HepG2 (cell line): ENCODE measurements around the gene VWA1. TPM values are rescaled to one million over a fixed set of nuclear protein-coding genes. Genes with fewer than 3 reads are reported as not detected.

Experiments
- ATAC-seq: fragments of 200-7000 bp; cut with Tn5 transposase; 3 replicates; pipeline ENCODE4 v1.9.1; 2020; ENCODE audit warnings: mild to moderate bottlenecking, moderate library complexity
- BruUV-seq: library from RNA; stranded (reverse); fragments of 400-500 nt; replicated peaks from 2 replicates; lab custom pipeline; 2021; lab: Mats Ljungman, UMichigan
- CTCF ChIA-PET: fragments of 300-600 bp; formaldehyde crosslinking; extraction: SDS; loops from one replicate; lab custom pipeline; 2021; ENCODE audit warnings: low total read pairs, inconsistent platforms, low intra/inter-chr PET ratio; lab: Yijun Ruan, JAX
- POLR2A ChIA-PET: fragments of 350-600 bp; sonication (Branson Sonifier 250); formaldehyde crosslinking; loops from one replicate; lab custom pipeline; 2020; ENCODE audit warnings: antibody characterized with exemption, inconsistent platforms; lab: Yijun Ruan, JAX
- DNase-seq: peaks from one replicate; pipeline ENCODE4 v3.0.0-alpha.2; 2015; ENCODE audit warnings: low spot score
- FAIRE-seq: peaks from 3 replicates; lab custom pipeline; 2011; peaks lifted over from hg19 to GRCh38; lab: Jason Lieb, UNC
- H2AFZ ChIP-seq: one replicate; pipeline ENCODE4 v1.6.1; 2011; ENCODE audit warnings: low read length, inconsistent platforms
- H3K27ac ChIP-seq: fragments of 300-600 bp; 3 replicates; pipeline ENCODE4 v1.8.0; 2011; ENCODE audit warnings: mixed run types, mild to moderate bottlenecking, mixed read lengths, low read length, inconsistent platforms; ENCODE audit not compliant: insufficient read depth; ENCODE audit errors: extremely low read length
- H3K27me3 ChIP-seq, 2 experiments: fragments of 200-600 bp in 1 of 2; 2 replicates in 1 of 2; 3 replicates in 1 of 2; pipeline versions ENCODE4 v1.6.0 to v1.8.0; 2011; ENCODE audit warnings: low read length in 2 of 2, mild to moderate bottlenecking in 2 of 2, moderate library complexity in 2 of 2, inconsistent platforms in 1 of 2; ENCODE audit not compliant: insufficient read depth in 2 of 2, control insufficient read depth in 1 of 2
- H3K36me3 ChIP-seq, 2 experiments: fragments of 200-600 bp in 1 of 2; replicated peaks in 1 of 2; 2 replicates in 1 of 2; 3 replicates in 1 of 2; pipeline versions ENCODE4 v1.5.1 to v1.8.0; 2011; ENCODE audit warnings: low read length in 2 of 2, inconsistent platforms in 1 of 2; ENCODE audit not compliant: insufficient read depth in 2 of 2, control insufficient read depth in 1 of 2
- H3K4me1 ChIP-seq: 2 replicates; pipeline ENCODE4 v1.5.1; 2012; ENCODE audit warnings: low read length, inconsistent platforms; ENCODE audit not compliant: insufficient read depth
- H3K4me2 ChIP-seq: 2 replicates; pipeline ENCODE4 v1.6.0; 2011; ENCODE audit warnings: low read depth, low read length, inconsistent platforms
- H3K4me3 ChIP-seq, 3 experiments: fragments of 200-600 bp in 1 of 3; sonication (generic), shearing (Covaris generic) in 1 of 3; replicated peaks in 1 of 3; 2 replicates each; pipeline ENCODE4 v1.5.1; 2011 to 2016; ENCODE audit warnings: low read length in 3 of 3, inconsistent platforms in 2 of 3, low read depth in 2 of 3, mild to moderate bottlenecking in 2 of 3, control low read depth in 1 of 3, mixed read lengths in 1 of 3; ENCODE audit not compliant: insufficient read depth in 1 of 3
- H3K79me2 ChIP-seq: one replicate; pipeline ENCODE4 v1.6.1; 2011; ENCODE audit warnings: low read length, inconsistent platforms; ENCODE audit not compliant: insufficient read depth
- H3K9ac ChIP-seq: 2 replicates; pipeline ENCODE4 v1.6.0; 2011; ENCODE audit warnings: mild to moderate bottlenecking, low read depth, low read length, inconsistent platforms; ENCODE audit not compliant: insufficient read depth
- H3K9me3 ChIP-seq: 2 replicates; pipeline ENCODE4 v1.5.1; 2012; ENCODE audit warnings: mild to moderate bottlenecking, low read length
- H4K20me1 ChIP-seq: 2 replicates; pipeline ENCODE4 v1.6.0; 2011; ENCODE audit warnings: inconsistent platforms, mild to moderate bottlenecking, low read length, moderate library complexity; ENCODE audit not compliant: insufficient read depth
- BCL6 ChIP-seq: IDR thresholded peaks from 2 replicates; pipeline ENCODE4 v1.6.1; 2016; ENCODE audit warnings: missing genetic modification reagents, missing compliant biosample characterization
- BHLHE40 ChIP-seq: IDR thresholded peaks from 2 replicates; pipeline ENCODE4 v1.6.1; 2011; ENCODE audit warnings: low read length, improper control_type of control experiment
- BRF2 ChIP-seq: sonication (generic); formaldehyde crosslinking; IDR thresholded peaks from 2 replicates; pipeline ENCODE4 v1.8.1; 2022; ENCODE audit warnings: mild to moderate bottlenecking, missing genetic modification reagents
- DNMT3B ChIP-seq: conservative IDR thresholded peaks from 2 replicates; pipeline ENCODE4 v1.6.1; 2016; ENCODE audit warnings: missing biosample characterization, control low read depth
- HOXD1 ChIP-seq: sonication (generic); formaldehyde crosslinking; IDR thresholded peaks from 2 replicates; pipeline ENCODE4 v1.5.0; 2020; ENCODE audit warnings: missing genetic modification reagents
- MAFF ChIP-seq: IDR thresholded peaks from 2 replicates; pipeline ENCODE4 v1.6.1; 2011; ENCODE audit warnings: low read depth, low read length, improper control_type of control experiment
- MXD1 ChIP-seq: sonication (generic); formaldehyde crosslinking; IDR thresholded peaks from 2 replicates; pipeline ENCODE4 v1.4.0; 2020; ENCODE audit warnings: mild to moderate bottlenecking, missing genetic modification reagents
- REPIN1 ChIP-seq: sonication (generic); formaldehyde crosslinking; IDR thresholded peaks from 2 replicates; pipeline ENCODE4 v1.8.0; 2022; ENCODE audit warnings: missing genetic modification reagents, low read depth, mild to moderate bottlenecking, borderline replicate concordance
- SMAD3 ChIP-seq: sonication (generic); formaldehyde crosslinking; IDR thresholded peaks from 2 replicates; pipeline ENCODE4 v1.4.0; 2020; ENCODE audit warnings: missing genetic modification reagents
- ZBTB39 ChIP-seq: sonication (generic); formaldehyde crosslinking; IDR thresholded peaks from 2 replicates; pipeline ENCODE4 v1.5.0; 2020; ENCODE audit warnings: missing genetic modification reagents
- ZNF253 ChIP-seq: sonication (generic); formaldehyde crosslinking; IDR thresholded peaks from 2 replicates; pipeline ENCODE4 v1.8.0; 2022; ENCODE audit warnings: mild to moderate bottlenecking, missing genetic modification reagents, borderline replicate concordance
- ZNF331 ChIP-seq: sonication (generic); formaldehyde crosslinking; IDR thresholded peaks from 2 replicates; pipeline ENCODE4 v1.4.0; 2020; ENCODE audit warnings: missing genetic modification reagents
- ZNF556 ChIP-seq: sonication (generic); formaldehyde crosslinking; IDR thresholded peaks from 2 replicates; pipeline ENCODE4 v1.4.0; 2020; ENCODE audit warnings: mild to moderate bottlenecking, missing genetic modification reagents, borderline replicate concordance
- ZNF7 ChIP-seq: IDR thresholded peaks from 2 replicates; pipeline ENCODE4 v1.6.1; 2016; ENCODE audit warnings: missing biosample characterization, missing genetic modification reagents
- ZNF816 ChIP-seq: sonication (generic); formaldehyde crosslinking; IDR thresholded peaks from 2 replicates; pipeline ENCODE4 v1.8.0; 2022; ENCODE audit warnings: missing genetic modification reagents, mild to moderate bottlenecking, borderline replicate concordance
- ZUFSP ChIP-seq: sonication (generic); formaldehyde crosslinking; IDR thresholded peaks from 2 replicates; pipeline ENCODE4 v1.9.0; 2021; ENCODE audit warnings: missing genetic modification reagents, mild to moderate bottlenecking, borderline replicate concordance
- WGBS: methylation state at CpG from one replicate; pipeline ENCODE4 v1.1.6; 2017; ENCODE audit warnings: low lambda C conversion rate; 5-methylcytosine and 5-hydroxymethylcytosine counted together
- in situ Hi-C: cut with HindIII; loops from 2 replicates; pipeline ENCODE4 v1.10.0; 2017; ENCODE audit warnings: low pct_unique_long_range_greater_than_20kb; ENCODE audit not compliant: extremely low pct_ligation_motif_present
- intact Hi-C: fragments of 100-400 bp; cut with micrococcal nuclease; formaldehyde crosslinking; loops from one replicate; pipeline ENCODE4 v1.10.0; 2022; ENCODE audit not compliant: unreplicated experiment
- polyA plus RNA-seq, 8 experiments: library from polyadenylated mRNA; depleted of rRNA in 3 of 8; stranded (reverse) in 7 of 8; unstranded in 1 of 8; fragments of >200 nt; fragmentation: Illumina TruSeq in 4 of 8; extraction: Trizol in 4 of 8; gene quantifications; 2 replicates each; pipeline versions ENCODE4 v1.2.1 to v1.2.3, GENCODE V29; 2011 to 2016; ENCODE audit warnings: low read depth in 4 of 8, missing spikeins in 1 of 8, mixed read lengths in 1 of 8; ENCODE audit not compliant: insufficient read depth in 1 of 8
- total RNA-seq, 5 experiments: library from RNA; depleted of rRNA; stranded (reverse); fragments of >200 nt; fragmentation: Illumina TruSeq; extraction: Trizol; gene quantifications; 2 replicates each; pipeline ENCODE4 v1.2.3, GENCODE V29; 2016; ENCODE audit warnings: low read depth in 1 of 5

The VWA1 gene
- total and polyA plus RNA-seq, 2 of the 13 experiments (the other 11 are each of a cell fraction or from before 2014, with no cell fraction given), result 40.9 to 57.5 TPM

- TF ChIP-seq BHLHE40 (no peak), ZNF7 (CRISPR knock-in tag) (no peak), BCL6 (CRISPR knock-in tag) (no peak), REPIN1 (CRISPR knock-in tag) (no peak), ZUFSP (CRISPR knock-in tag) (no peak), DNMT3B (no peak), SMAD3 (no peak), ZNF816 (CRISPR knock-in tag) (0 out of 2 replicates have a peak, but pooled peaks have one; percentile 4)
Observed at GRCh38 chr1:1406101-1406820, 29.2 kb upstream of the VWA1 start (continued).

GRCh38 chr1:1406821-1407635 lies 28.5 kb upstream of the VWA1 start, which contains the start of gene MRPL20:
MRPL20 (minus strand) TSS chr1:1407293; CDS start chr1:1407217, 76 bp downstream.
- FAIRE-seq (peak; percentile 78), DNase-seq (peak; percentile 87), ATAC-seq (peak; percentile 93)
- H3K79me2 ChIP-seq, result peaks cover 38% of the 10 kb centered on the region
- WGBS, result 1% methylated on average over 20 of the region's 98 CpGs
- peaks cover 23% of the 10 kb centered on the region for H4K20me1 ChIP-seq
- CTCF ChIA-PET, result interaction anchor here (1.3 kb wide), 1 partner anchor 34 kb away, joined by 3 read pairs; no protein-coding TSS in a partner anchor
- BruUV-seq, result no TSS peak
- peak within 1 kb of the TSS; percentile 81 for H3K4me2 ChIP-seq
- H3K27me3 ChIP-seq, result no peaks in the 10 kb centered on the region
- H3K27ac ChIP-seq, result peak within 1 kb of the TSS; percentile 91
- POLR2A ChIA-PET, result interaction anchor here (0.7 to 12.4 kb wide), 20 partner anchors 9 to 104 kb away, joined by 3 to 355 read pairs (median 4); partner anchors contain the start of genes ANKRD65, AURKAIP1, CCNL2 and VWA1
- in situ Hi-C loops, result no loop called here
- H3K4me1 ChIP-seq, result peaks cover 50% of the 10 kb centered on the region
- no peaks in the 10 kb centered on the region for H3K9me3 ChIP-seq
- H2AFZ ChIP-seq, result no peak within 1 kb of the TSS
- peaks cover 6 to 18% of the 10 kb centered on the region in 2 experiments; a peak in 3 of 5 replicates for H3K36me3 ChIP-seq
- intact Hi-C loops, result loop anchor here (5.0 kb wide), 1 partner anchor 35 kb away; no protein-coding TSS in a partner anchor
- peak within 1 kb of the TSS; percentile 96 for H3K9ac ChIP-seq
- H3K4me3 ChIP-seq, result peak within 1 kb of the TSS; percentile 81 to 89 (median 87)
- peak; percentile 84 for TF ChIP-seq MXD1 (CRISPR knock-in tag)
- peak; percentile 38; the same call in 1 of the 2 replicates for TF ChIP-seq ZBTB39 (CRISPR knock-in tag)
- peak; percentile 70 for TF ChIP-seq ZNF331 (CRISPR knock-in tag)
- peak; percentile 93 for TF ChIP-seq ZNF556 (CRISPR knock-in tag)
- TF ChIP-seq ZNF253 (CRISPR knock-in tag), result no peak
- TF ChIP-seq HOXD1 (CRISPR knock-in tag), result 0 out of 2 replicates have a peak, but pooled peaks have one; percentile 24
- no peak for TF ChIP-seq MAFF
- TF ChIP-seq BRF2 (CRISPR knock-in tag), result no peak
